Lung microvascular endothelial cell (primary cell): Measurements from ENCODE around the gene RNF7. TPM values are rescaled to one million over a fixed set of nuclear protein-coding genes. Genes with fewer than 3 reads are reported as not detected.
"Not testable (repeated sequence)": the region's sequence is repeated elsewhere in the genome, so short reads cannot be mapped to it uniquely, and the experiment has no call there.

Experiments used
- DNase-seq, 2 donors: peaks; one replicate each; pipeline versions ENCODE4 v3.0.0 to v3.0.0-alpha.2; 2010; ENCODE audit warnings: low read depth in 2 of 2
- total RNA-seq: library from RNA; depleted of rRNA; stranded (reverse); fragments of >200 nt; gene quantifications from 2 replicates; pipeline ENCODE4 v1.2.1, GENCODE V29; 2014

The RNF7 gene
- total RNA-seq, 1 donor from 2014 or later: 23.4 TPM

- no peak for DNase-seq
These were observed 41.6 kb downstream of the RNF7 start for GRCh38 chr3:141779667-141780066.

GRCh38 chr3:141782386-141782932, 44.4 kb downstream of the RNF7 start:
- peak; percentile 45 to 69 for DNase-seq

GRCh38 chr3:141783632-141784031, 45.5 kb downstream of the RNF7 start:
- no peak for DNase-seq

- DNase-seq: no peak
These were observed 46.0 kb downstream of the RNF7 start for GRCh38 chr3:141784096-141784495.

- DNase-seq: no peak
These were observed 46.4 kb downstream of the RNF7 start for GRCh38 chr3:141784531-141784930.

- DNase-seq: no peak
These were observed 50.1 kb downstream of the RNF7 start for GRCh38 chr3:141788149-141788548.

GRCh38 chr3:141788750-141789149, 50.7 kb downstream of the RNF7 start:
- not testable (repeated sequence) for DNase-seq

- DNase-seq: peak in 1 of 2 donors; percentile 11
These were observed 51.2 kb downstream of the RNF7 start for GRCh38 chr3:141789281-141789680.

GRCh38 chr3:141790171-141790570, 52.1 kb downstream of the RNF7 start:
- DNase-seq: no peak

- no peak for DNase-seq
These were observed 54.4 kb downstream of the RNF7 start for GRCh38 chr3:141792495-141792894.

GRCh38 chr3:141793476-141794260, 55.6 kb downstream of the RNF7 start:
- DNase-seq: no peak

- DNase-seq: no peak
These were observed 57.2 kb downstream of the RNF7 start for GRCh38 chr3:141795276-141795675.

GRCh38 chr3:141795741-141796080, 57.6 kb downstream of the RNF7 start:
- DNase-seq: no peak

- DNase-seq: no peak
These were observed 58.2 kb downstream of the RNF7 start for GRCh38 chr3:141796081-141796888.

Other genes starting within 250 kb of the RNF7 start
- not detected in 2 replicates for gene GRK7, start 25.1 kb downstream of the RNF7 start, total RNA-seq
- 74.8 and 75.2 TPM in 2 replicates for gene ATP1B3, start 138.3 kb downstream of the RNF7 start, total RNA-seq